GM21367 (cell line): ENCODE data around the gene SIL1.
"Not testable (repeated sequence)": the region's sequence is repeated elsewhere in the genome, so short reads cannot be mapped to it uniquely, and the experiment has no call there.

Source experiments
- ATAC-seq: cut with Tn5 transposase; IDR thresholded peaks from one replicate; pipeline ENCODE4 v1.9.1; 2021; ENCODE audit not compliant: unreplicated experiment

The SIL1 gene

GRCh38 chr5:139197710-139198669, at the start of gene SIL1:
Gene SIL1 (minus strand): TSS chr5:139198368. CDS start chr5:139127843, 70,525 bp downstream.
- ATAC-seq = peak; percentile 92

GRCh38 chr5:139246394-139246793, 48.2 kb upstream of the SIL1 start:
- ATAC-seq = no peak

GRCh38 chr5:139245637-139246339, 47.6 kb upstream of the SIL1 start:
- ATAC-seq = no peak

GRCh38 chr5:139243425-139243970, 45.3 kb upstream of the SIL1 start:
- ATAC-seq = no peak

- ATAC-seq = no peak
Observed at GRCh38 chr5:139241139-139241538, 43.0 kb upstream of the SIL1 start.

- ATAC-seq = no peak
Observed at GRCh38 chr5:139236479-139236878, 38.3 kb upstream of the SIL1 start.

GRCh38 chr5:139232147-139232724, 34.1 kb upstream of the SIL1 start:
- ATAC-seq = no peak

- no peak for ATAC-seq
Observed at GRCh38 chr5:139228201-139228803, 30.1 kb upstream of the SIL1 start.

- no peak for ATAC-seq
Observed at GRCh38 chr5:139226131-139226530, 28.0 kb upstream of the SIL1 start.

GRCh38 chr5:139223481-139223880, 25.3 kb upstream of the SIL1 start:
- ATAC-seq = no peak

GRCh38 chr5:139222346-139222745, 24.2 kb upstream of the SIL1 start:
- no peak for ATAC-seq

- not testable (repeated sequence) for ATAC-seq
Observed at GRCh38 chr5:139218038-139218437, 19.9 kb upstream of the SIL1 start.

GRCh38 chr5:139215107-139215975, 17.2 kb upstream of the SIL1 start:
- no peak for ATAC-seq

GRCh38 chr5:139214646-139215045, 16.5 kb upstream of the SIL1 start:
- ATAC-seq = no peak

- ATAC-seq = no peak
Observed at GRCh38 chr5:139212906-139213305, 14.7 kb upstream of the SIL1 start.

GRCh38 chr5:139212486-139212885, 14.3 kb upstream of the SIL1 start:
- no peak for ATAC-seq

- no peak for ATAC-seq
Observed at GRCh38 chr5:139210585-139210984, 12.4 kb upstream of the SIL1 start.

GRCh38 chr5:139207297-139208000, 9.3 kb upstream of the SIL1 start:
- ATAC-seq = no peak

- ATAC-seq = no peak
Observed at GRCh38 chr5:139205586-139205985, 7.4 kb upstream of the SIL1 start.
